Neural cell (in vitro differentiated cells): ENCODE measurements around the gene RAB40C. TPM values are rescaled to one million over a fixed set of nuclear protein-coding genes. Genes with fewer than 3 reads are reported as not detected.

Experiments
- H2AFZ ChIP-seq: fragments of 200-600, 300-800 bp; sonication (generic), shearing (Covaris generic); 2 replicates; pipeline ENCODE4 v1.6.0; 2014; ENCODE audit warnings: low read depth, mild to moderate bottlenecking, antibody characterized with exemption, low read length, moderate library complexity
- H3F3A ChIP-seq: fragments of 200-600 bp; shearing (Covaris generic); 2 replicates; pipeline ENCODE4 v1.6.1; 2016; ENCODE audit warnings: mild to moderate bottlenecking, moderate library complexity, mixed read lengths, antibody characterized with exemption, low read length; ENCODE audit not compliant: insufficient read depth, poor library complexity, severe bottlenecking
- H3K27ac ChIP-seq: fragments of 200-600, 300-800 bp; sonication (generic), shearing (Covaris generic); 2 replicates; pipeline ENCODE4 v1.5.1; 2014; ENCODE audit warnings: mild to moderate bottlenecking, low read length, moderate library complexity
- H3K27me3 ChIP-seq: fragments of 300-800, 200-600 bp; sonication (generic), shearing (Covaris generic); 2 replicates; pipeline ENCODE4 v1.6.0; 2014; ENCODE audit warnings: mild to moderate bottlenecking, low read depth, low read length, moderate library complexity; ENCODE audit not compliant: insufficient read depth
- H3K36me3 ChIP-seq: fragments of 300-800, 200-600 bp; sonication (generic), shearing (Covaris generic); 2 replicates; pipeline ENCODE4 v1.5.1; 2014; ENCODE audit warnings: mild to moderate bottlenecking, antibody characterized with exemption, low read length, moderate library complexity; ENCODE audit not compliant: insufficient read depth
- H3K4me2 ChIP-seq: fragments of 300-800, 200-600 bp; sonication (generic), shearing (Covaris generic); 2 replicates; pipeline ENCODE4 v1.6.0; 2014; ENCODE audit warnings: mild to moderate bottlenecking, low read length
- H3K4me3 ChIP-seq: fragments of 300-800, 200-600 bp; sonication (generic), shearing (Covaris generic); 2 replicates; pipeline ENCODE4 v1.5.1; 2014; ENCODE audit warnings: mild to moderate bottlenecking, low read length, moderate library complexity
- H3K79me2 ChIP-seq: fragments of 200-600 bp; shearing (Covaris generic); replicated peaks from 2 replicates; pipeline ENCODE4 v1.6.0; 2014; ENCODE audit warnings: mild to moderate bottlenecking, low read length, moderate library complexity; ENCODE audit not compliant: insufficient read depth
- H3K9ac ChIP-seq: fragments of 300-800, 200-600 bp; sonication (generic), shearing (Covaris generic); 2 replicates; pipeline ENCODE4 v1.6.1; 2016; ENCODE audit warnings: mild to moderate bottlenecking, low read length, mixed read lengths
- H3K9me2 ChIP-seq: fragments of 200-600 bp; shearing (Covaris generic); 2 replicates; pipeline ENCODE4 v1.6.1; 2016; ENCODE audit warnings: mild to moderate bottlenecking, low read length, mixed read lengths; ENCODE audit not compliant: insufficient read depth
- H3K9me3 ChIP-seq: fragments of 200-600, 300-800 bp; sonication (generic), shearing (Covaris generic); 2 replicates; pipeline ENCODE4 v1.6.1; 2016; ENCODE audit warnings: mild to moderate bottlenecking, mixed run types, low read length, moderate library complexity, mixed read lengths
- H4K20me1 ChIP-seq: fragments of 200-600 bp; shearing (Covaris generic); 2 replicates; pipeline ENCODE4 v1.6.1; 2016; ENCODE audit warnings: mild to moderate bottlenecking, mixed run types; ENCODE audit not compliant: insufficient read depth
- CTCF ChIP-seq: fragments of 450-650 bp; IDR thresholded peaks from 2 replicates; pipeline ENCODE4 v1.5.1; 2014; ENCODE audit warnings: antibody characterized with exemption, mild to moderate bottlenecking, moderate library complexity; ENCODE audit not compliant: poor library complexity, severe bottlenecking
- EP300 ChIP-seq: fragments of 450-650 bp; conservative IDR thresholded peaks from 2 replicates; pipeline ENCODE4 v1.6.1; 2014; ENCODE audit warnings: antibody characterized with exemption, mild to moderate bottlenecking, moderate library complexity; ENCODE audit not compliant: poor library complexity, severe bottlenecking
- EZH2 ChIP-seq: fragments of 200-600, 300-800 bp; shearing (Covaris generic), sonication (generic); IDR thresholded peaks from 2 replicates; pipeline ENCODE4 v1.6.1; 2014; ENCODE audit warnings: antibody characterized with exemption, low read length, borderline replicate concordance, mild to moderate bottlenecking; ENCODE audit not compliant: insufficient read depth, poor library complexity, severe bottlenecking
- MXI1 ChIP-seq: fragments of 450-650 bp; conservative IDR thresholded peaks from 2 replicates; pipeline ENCODE4 v1.6.1; 2014; ENCODE audit warnings: antibody characterized with exemption, mild to moderate bottlenecking; ENCODE audit not compliant: poor library complexity, severe bottlenecking
- POLR2AphosphoS5 ChIP-seq: IDR thresholded peaks from 2 replicates; pipeline ENCODE4 v1.6.1; 2012
- RAD21 ChIP-seq: fragments of 450-650 bp; conservative IDR thresholded peaks from 2 replicates; pipeline ENCODE4 v1.6.1; 2014; ENCODE audit warnings: antibody characterized with exemption, mild to moderate bottlenecking, moderate library complexity
- REST ChIP-seq: IDR thresholded peaks from 2 replicates; pipeline ENCODE4 v1.6.1; 2012; ENCODE audit warnings: borderline replicate concordance
- SMC3 ChIP-seq: fragments of 450-650 bp; conservative IDR thresholded peaks from 2 replicates; pipeline ENCODE4 v1.6.1; 2014; ENCODE audit warnings: antibody characterized with exemption, mild to moderate bottlenecking, moderate library complexity; ENCODE audit not compliant: poor library complexity
- TAF1 ChIP-seq: IDR thresholded peaks from 2 replicates; pipeline ENCODE4 v1.6.1; 2012; ENCODE audit warnings: low read depth
- polyA plus RNA-seq: library from polyadenylated mRNA; depleted of rRNA; stranded (reverse); fragments of >200 nt; gene quantifications from 2 replicates; pipeline ENCODE4 v1.2.3, GENCODE V29; 2014

The RAB40C gene
- polyA plus RNA-seq, 1 donor from 2014 or later: 40.7 TPM

- no peak overlapping the region for H3K27ac ChIP-seq
- H4K20me1 ChIP-seq: no peaks in the 10 kb centered on the region
- no peak overlapping the region for H3K9ac ChIP-seq
- H3K4me2 ChIP-seq: no peak overlapping the region
- H3F3A ChIP-seq: no peaks in the 10 kb centered on the region
- no peak overlapping the region for H2AFZ ChIP-seq
- H3K36me3 ChIP-seq: no peaks in the 10 kb centered on the region
- no peak for TF ChIP-seq REST
- TF ChIP-seq CTCF: no peak
- no peak for TF ChIP-seq TAF1
- TF ChIP-seq MXI1: no peak
- no peak for TF ChIP-seq RAD21
- no peak for TF ChIP-seq POLR2AphosphoS5
- no peak for TF ChIP-seq EP300
- no peak for TF ChIP-seq SMC3
- TF ChIP-seq EZH2: no peak
- H3K79me2 ChIP-seq: no peaks in the 10 kb centered on the region
- no peaks in the 10 kb centered on the region for H3K9me3 ChIP-seq
- H3K9me2 ChIP-seq: no peaks in the 10 kb centered on the region
- H3K27me3 ChIP-seq: peaks cover 39% of the 10 kb centered on the region
- no peak overlapping the region for H3K4me3 ChIP-seq
These were observed 29.0 kb upstream of the RAB40C start for GRCh38 chr16:560701-561412.

GRCh38 chr16:561413-561794, 28.5 kb upstream of the RAB40C start:
- Histone ChIP-seq H3K9me3 (no peaks in the 10 kb centered on the region), H3K79me2 (no peaks in the 10 kb centered on the region), H3K9ac (no peak overlapping the region), H3K36me3 (no peaks in the 10 kb centered on the region), H3F3A (no peaks in the 10 kb centered on the region), H3K9me2 (no peaks in the 10 kb centered on the region), H3K27me3 (peaks cover 39% of the 10 kb centered on the region), H3K4me3 (no peak overlapping the region), H4K20me1 (no peaks in the 10 kb centered on the region), H3K27ac (no peak overlapping the region), H3K4me2 (no peak overlapping the region), H2AFZ (no peak overlapping the region)
- TF ChIP-seq RAD21: no peak
- no peak for TF ChIP-seq EZH2
- TF ChIP-seq MXI1: no peak
- TF ChIP-seq CTCF: no peak
- no peak for TF ChIP-seq EP300
- TF ChIP-seq REST: no peak
- TF ChIP-seq POLR2AphosphoS5: no peak
- no peak for TF ChIP-seq TAF1
- TF ChIP-seq SMC3: no peak
